Epidermal melanocyte (primary cell): ENCODE data around the gene HES4.
"Not testable (repeated sequence)": the region's sequence is repeated elsewhere in the genome, so short reads cannot be mapped to it uniquely, and the experiment has no call there.

Experiments
- DNase-seq: peaks from one replicate; pipeline ENCODE4 v3.0.0; 2011; ENCODE audit warnings: low spot score; ENCODE audit not compliant: insufficient read length

Gene HES4

DNA sequence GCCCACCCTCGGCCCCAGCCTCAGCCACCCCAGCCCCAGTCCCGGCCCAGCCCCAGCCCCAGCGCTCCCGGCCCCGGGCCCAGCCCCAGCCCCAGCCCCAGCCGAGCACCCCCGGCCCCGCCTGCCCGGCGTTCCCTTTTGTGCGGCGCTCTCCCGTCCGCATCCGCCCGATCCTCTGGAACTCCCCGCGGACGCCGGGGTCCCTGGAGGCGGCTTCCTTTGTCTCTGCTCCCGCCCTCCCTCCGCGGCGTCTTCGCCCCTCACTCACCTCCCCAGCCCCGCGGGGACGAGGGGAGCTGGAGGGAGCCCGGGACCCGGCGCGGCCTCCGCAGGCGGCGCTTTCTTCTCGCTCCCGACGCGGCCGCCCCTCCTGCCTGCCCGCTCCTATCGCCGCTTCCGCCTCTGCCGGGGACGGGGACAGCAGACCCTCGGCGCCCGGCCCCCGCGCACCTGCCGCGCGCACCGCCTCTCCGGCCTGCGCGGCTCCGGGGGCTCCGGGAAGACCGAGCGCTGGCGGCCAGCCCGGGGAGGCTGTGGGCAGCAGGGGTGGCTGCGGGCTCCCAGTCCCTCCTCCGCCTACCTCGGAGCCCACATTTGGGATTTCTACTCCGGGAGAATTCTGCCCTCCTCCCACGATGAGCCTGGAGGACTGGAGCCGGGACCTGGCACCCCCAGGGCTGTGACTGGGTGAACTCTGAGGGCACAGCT is 34.0 kb upstream of the HES4 start:
- no peak for DNase-seq

DNA sequence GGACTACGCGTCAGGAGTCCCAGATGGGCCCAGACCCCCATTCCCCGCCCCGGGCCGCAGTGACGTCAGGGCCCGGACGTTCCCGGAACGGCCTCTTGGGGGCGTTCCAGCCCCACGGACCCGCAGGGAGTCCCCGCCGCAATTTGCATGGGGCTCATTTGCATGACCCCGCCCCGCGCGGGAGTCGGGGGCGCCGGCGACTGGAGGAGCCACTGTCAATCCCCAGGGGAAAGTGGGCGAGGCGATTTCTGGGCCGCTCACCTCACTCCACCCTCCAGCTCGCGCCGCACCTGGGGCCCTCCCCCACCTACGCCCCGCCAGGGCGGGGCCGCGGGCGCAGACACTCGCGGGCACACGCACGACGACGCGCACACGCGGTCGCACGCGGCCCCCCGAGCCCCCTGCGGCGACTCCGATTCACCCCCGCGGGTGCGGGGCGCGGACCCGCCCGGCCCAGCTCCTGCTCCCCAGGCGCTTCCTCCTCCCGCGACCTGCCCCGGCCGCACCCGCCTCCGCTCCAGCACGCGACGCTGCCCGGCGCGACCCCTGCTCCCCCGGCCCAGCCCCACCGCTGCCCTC is 33.2 kb upstream of the HES4 start:
- peak; percentile 81 for DNase-seq

DNA sequence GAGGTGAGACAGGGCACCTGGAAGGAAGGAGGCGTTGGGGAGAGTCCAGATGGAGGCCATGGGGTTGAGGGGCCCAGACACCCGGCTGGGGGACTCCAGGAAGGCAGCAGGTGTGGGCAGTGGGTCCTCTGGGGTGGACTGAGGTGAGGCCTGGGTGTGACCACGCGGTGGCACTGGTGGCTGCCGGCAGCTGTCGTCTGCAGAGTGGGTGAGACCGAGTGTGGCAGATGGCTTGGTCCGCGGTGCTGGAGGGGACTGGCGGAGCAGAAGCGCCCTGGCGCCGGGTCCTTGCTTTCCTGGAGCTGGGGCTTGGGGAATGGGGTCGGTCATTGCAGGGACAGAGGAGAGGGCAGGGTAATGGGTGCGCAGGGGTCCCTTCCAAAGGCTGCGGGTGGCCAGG is 32.5 kb upstream of the HES4 start:
- no peak for DNase-seq

DNA sequence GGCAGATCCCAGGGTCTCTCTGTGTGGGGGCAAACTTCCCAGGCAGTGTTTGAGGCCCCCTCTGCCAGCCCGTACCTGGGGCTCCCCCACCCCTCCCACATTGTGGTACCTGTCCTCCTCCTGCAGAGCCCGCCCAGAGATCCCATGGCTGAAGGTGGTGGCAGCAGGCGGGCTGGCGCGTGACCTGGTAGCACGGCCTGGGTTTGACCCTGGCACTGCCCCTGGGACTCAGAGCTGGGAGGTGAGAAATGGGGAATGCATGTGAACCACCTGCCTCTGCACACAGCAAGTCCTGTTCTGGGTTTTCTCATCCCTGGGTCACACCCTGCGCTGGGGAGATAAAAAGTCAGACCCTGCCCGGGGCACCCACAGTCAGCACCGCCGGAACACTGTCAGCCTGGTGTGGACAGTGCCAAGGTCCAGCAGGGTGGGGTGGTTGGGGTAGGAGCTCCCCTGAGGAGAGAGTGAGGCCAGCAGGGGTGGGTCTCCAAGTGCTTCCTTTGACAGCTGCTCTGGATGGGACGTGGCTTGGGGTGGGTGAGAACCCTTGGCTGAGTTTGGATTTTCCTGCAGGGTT is 31.9 kb upstream of the HES4 start:
- no peak for DNase-seq

DNA sequence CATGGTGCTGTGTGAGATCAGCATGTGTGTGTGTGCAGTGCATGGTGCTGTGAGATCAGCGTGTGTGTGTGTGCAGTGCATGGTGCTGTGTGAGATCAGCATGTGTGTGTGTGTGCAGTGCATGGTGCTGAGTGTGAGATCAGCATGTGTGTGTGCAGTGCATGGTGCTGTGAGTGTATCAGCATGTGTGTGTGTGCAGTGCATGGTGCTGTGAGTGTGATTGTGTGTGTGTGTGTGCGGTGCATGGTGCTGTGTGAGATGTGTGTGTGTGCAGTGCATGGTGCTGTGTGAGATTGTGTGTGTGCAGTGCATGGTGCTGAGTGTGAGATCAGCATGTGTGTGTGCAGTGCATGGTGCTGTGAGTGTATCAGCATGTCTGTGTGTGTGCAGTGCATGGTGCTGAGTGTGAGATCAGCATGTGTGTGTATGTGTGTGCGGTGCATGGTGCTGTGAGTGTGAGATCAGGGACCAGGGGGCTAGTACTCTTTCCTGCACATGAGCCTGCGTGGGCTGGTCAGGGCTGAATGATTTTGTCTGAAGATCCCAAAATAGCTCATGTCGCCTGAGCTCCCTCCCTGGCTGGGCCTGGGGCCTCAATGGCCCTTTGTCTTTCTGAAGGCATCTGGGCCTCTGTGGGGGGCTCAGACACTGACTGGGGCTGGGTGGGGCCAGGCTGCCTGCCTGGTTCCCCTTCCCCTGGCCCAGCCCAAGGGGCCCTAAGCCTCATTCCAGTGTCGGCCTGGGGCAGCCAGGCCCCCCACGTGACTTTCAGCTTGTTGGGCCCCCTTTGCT is 31.2 kb upstream of the HES4 start:
- DNase-seq, result not testable (repeated sequence)

DNA sequence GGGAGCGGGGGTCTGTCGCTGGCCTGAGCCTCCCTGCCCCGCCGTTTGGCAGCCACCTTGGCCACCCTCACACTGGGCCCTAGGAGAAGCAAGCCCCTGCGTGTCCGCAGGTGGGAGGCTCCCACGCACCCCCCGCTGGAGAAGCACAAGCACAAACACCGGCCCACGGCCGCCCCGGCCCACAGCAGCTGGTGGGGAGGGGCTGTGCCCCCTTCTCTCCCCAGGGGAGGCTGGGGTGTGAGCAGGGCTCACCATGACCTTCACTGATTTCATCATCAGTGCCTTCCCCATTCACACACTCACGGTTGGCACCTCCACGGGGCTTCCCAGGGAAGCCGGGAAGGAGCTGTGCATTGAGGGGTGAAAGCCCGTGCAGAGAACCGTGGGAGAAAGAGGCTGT is 27.9 kb upstream of the HES4 start:
- no peak for DNase-seq

DNA sequence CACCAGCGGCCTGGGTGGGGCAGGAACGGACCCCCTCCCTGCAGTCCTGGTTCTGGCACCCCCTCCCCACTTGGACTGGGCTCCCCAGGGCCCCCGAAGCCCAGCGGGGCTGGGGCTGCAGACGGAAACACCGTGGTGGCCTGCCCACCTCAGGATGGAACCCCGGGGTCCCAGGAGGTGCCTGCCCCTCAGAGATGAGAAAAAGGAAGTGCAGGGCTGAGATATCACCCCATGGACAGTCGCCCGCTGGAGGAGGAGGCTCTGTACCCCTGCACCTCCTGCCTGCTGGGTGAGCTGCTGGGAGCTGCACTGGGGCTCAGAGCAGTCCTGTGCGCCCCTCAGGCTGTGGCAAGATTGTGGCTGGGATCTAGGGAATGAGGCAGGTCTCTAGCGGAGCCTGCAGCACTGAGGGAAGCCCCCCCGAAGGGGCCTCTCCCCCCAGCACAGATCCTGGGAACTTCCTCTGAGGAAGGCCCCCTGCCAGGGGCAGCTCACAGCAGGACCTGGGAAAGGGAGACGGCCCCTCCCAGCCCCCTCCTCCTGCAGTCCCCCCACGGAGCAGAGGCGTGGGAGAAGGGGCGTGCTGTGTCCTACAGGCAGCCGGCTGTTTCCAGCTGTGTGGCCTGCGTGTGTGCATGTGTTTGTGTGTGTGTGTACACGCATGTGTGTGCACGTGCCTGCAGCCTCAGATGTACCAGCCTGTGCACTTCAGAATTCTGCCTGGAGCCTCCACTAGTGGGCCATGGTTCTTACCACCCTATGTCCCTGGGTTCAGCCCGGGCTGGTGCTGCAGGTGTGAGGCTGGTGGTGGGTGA is 26.9 kb upstream of the HES4 start:
- DNase-seq, result no peak

DNA sequence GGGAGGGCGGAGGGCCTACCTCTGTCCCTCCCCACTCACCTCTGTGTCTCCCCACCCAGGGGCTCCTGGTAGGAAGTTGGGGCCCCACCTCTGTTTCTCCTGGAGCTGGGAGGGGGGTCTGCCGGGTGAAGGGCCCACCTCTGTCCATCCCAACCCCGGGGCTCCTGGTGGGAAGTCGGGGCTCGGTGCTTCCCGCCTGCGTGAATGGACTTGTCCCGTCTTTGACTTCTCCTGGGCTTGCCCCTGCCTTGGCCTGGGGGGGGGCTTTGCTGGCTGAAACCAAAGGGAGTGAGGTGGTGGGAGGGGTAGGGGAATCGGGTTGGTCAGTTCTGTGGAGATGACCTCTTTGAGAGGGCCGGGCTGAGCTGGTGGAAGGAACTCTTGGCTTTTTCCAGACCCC is 25.8 kb upstream of the HES4 start:
- no peak for DNase-seq

DNA sequence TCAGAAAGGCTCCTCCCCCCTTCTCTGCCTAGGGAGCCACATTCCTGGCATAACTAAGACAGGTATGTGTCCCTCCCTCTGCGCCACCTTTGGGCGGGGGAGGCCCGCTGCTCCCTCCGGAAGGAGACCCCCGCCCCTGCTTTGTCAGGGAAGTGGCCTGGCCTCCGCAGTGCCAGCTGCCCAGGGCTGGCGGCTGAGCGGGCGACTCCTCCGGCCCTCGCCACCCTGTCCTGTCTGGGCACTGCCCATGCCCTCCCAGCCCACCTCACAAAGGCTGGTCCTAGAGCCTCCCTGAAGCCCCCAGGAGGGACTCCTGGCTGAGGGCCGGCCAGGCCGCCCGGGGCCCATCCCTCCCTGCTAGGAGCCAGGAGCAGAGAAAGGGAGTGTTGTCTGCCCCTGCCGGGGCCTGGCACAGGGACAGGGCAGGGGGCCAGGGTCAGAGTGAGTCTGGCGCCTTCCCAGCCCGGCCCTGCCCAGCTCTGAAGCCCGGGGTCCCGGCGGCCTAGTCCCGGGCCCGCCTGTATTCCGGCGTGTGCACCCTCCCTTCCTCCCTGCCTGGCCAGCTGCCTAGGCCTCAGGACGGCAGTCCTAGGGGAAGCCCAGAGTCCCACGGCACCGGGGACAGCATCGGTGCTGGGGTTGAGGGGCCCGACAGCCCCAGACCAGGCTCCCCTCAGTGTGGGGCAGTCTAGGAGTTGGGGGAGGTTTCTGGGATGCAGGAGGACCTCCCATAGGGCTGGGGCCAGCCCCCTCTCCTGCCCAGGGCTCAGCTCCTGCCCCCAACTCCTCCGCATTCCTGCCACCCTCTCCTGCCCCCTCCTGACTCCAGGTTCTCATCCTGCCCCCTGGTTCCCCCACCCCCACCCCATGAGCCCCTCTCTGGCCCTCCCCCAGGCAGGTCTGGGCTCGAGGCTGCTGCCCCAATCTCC is 25.1 kb upstream of the HES4 start:
- DNase-seq, result no peak

DNA sequence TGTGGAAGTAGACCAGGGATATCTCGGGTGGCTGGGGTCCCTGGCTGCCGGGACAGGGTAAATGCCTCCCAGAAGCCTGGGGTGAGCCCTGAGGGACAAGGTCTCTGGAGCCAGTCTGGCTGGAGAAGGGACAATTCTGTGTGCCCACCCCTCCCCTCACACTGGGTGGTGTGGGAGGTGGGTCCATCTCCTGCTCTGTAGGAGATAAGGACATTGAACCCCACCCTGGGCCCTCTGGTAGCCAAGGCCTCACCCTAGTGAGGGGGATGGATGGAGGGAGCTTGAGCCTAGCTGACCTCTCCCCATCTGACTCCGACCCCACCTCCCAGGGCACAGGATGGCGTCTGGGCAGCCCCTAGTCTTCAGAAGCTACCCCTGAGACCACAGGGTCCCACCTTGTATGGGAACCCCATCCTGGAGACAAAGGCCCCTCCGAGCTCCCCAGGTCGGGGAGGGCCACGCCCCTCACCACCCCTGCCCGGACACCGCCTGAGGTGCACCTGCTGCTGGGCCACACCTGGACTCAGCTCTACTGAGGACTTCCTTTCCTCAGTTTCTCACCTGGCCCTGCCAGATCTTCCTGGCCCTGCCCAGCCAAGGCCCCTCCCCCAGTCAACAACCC is 24.4 kb upstream of the HES4 start:
- no peak for DNase-seq

DNA sequence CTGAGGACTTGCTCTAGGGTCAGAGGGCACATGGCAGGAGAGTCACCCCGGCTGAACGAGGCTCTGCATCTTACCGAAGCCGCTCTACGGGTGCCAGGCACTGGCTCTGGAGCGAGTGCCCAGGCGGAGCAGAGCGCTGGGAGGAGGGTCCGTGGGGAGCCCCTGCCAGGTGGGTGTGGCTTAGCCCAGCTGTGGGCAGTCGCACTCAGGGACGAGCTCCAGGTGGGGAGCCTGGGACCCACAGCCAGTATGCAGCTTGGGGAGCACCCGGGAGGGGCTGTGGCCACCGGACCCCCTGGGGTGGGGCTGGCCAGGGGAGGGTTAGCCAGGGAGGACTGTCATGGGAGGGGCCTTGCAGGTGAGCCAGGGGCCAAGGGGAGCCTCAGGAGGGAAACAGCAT is 23.8 kb upstream of the HES4 start:
- DNase-seq, result no peak

DNA sequence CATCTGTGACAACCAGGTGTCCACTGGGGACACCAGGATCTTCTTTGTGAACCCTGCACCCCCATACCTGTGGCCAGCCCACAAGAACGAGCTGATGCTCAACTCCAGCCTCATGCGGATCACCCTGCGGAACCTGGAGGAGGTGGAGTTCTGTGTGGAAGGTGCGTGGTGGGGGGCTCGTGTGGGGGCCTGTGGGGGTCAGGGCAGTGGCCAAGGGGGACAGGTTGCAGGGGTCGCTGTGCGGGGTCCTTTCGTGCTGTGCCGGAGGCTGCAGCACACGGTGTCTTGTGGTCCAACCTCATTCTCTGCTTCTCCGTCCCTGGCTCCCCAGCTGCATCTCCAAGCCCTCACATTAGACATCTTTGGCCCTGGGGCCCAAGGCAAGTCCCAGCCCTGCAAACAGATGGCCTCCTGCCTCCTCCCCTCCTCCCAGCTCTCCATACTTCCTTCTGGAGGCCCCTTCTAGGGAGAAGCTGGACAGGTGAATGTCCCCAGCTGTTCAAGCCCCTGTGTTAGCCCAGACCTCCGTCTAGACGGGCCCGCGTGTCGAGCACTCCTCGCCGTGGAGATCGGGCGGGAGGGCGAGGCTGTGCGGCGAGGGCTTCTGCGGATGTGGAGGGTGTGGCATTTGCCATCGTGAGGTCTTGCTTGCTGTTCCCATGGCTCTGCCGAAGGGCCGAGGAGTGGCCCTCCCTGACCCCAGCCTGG is 22.6 kb upstream of the HES4 start:
- no peak for DNase-seq

DNA sequence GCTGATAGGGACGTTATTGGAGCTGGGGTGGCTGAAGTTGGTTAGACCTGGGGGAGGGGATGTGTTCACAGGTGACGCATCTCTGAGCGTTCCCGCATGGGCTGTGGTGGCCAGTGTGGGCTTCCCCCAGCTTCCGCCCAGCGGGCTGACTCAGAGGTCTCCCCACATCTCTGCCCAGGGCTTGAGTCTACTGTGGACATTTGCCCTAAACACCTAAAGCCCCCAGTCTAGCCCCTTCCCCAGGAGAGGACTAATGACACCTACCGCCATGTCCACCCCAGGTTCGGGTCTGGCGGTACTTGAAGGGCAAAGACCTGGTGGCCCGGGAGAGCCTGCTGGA is 22.0 kb upstream of the HES4 start:
- no peak for DNase-seq

DNA sequence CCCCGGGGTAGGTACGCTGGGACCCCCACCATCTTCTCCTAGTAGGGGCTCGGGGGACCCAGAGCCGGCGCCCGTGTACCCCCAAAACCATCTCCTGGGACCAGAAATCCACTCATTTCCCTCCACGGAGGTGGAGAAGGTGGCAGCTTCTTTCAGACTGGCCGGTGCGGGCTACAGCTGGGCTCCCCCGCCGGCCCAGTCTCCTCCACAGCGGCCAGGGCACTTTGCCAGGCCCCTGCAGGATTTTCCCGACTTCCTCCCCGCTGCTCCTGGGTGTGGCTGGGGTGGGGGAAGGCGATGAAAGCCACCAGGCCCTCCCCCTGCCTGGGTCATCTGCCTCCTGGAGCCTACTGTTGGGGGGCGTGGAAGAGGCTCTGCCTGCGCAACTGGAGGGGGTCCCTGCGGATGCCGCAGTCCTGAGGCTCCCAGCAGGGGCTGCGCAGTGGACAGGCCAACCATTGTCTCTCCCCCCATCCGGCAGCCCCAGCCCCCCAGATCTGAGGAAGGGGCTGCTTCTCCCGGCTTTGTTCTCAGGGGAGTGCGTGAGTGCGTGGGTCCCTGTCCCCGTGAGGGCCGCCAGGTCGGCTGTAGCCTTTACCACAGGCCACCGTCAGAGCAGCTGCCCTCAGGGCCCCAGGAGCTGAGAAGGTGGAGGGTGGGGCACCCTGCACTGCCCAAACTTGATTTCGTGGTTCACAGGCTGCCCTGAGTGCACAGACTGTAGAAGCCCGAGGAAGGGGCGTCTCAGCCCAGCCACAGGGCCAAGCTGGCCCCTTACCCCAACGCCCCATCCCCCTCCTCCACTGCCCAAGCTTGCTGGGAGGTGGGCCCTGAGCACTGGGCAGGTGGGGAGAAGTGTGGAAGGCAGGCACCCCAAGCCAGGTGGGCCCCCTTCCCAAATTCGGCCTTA is 21.4 kb upstream of the HES4 start:
- DNase-seq, result peak; percentile 71

DNA sequence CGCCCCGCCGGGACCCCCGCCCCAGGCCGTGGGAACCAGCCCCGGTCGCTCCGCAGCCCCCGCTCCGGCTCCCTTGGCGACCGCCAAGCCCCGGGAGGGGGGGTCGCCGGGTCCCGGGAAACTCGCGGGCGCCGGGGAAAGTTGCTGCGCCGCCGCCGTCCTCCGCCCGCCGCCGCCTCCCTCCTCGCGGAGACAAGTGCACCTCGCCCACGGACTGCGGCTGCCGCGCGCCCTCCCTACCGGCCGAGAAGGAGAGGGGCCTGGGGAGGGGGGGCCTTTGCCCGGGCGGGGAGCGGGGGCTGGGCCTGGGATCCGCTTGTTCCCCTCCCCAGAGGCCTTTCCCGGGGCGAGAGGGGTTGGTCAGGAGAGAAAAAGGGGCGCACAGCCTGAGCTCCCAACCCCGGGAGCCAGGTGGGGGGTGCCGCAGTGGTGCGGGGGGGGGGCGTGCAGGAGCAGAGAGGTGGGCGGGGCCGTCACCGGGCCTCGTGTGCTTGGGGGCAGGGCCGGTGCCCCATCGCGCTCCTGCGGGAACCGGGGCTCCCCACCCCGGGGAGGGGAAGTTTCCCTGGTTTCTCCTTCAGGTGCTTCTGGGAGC is 20.6 kb upstream of the HES4 start:
- no peak for DNase-seq

DNA sequence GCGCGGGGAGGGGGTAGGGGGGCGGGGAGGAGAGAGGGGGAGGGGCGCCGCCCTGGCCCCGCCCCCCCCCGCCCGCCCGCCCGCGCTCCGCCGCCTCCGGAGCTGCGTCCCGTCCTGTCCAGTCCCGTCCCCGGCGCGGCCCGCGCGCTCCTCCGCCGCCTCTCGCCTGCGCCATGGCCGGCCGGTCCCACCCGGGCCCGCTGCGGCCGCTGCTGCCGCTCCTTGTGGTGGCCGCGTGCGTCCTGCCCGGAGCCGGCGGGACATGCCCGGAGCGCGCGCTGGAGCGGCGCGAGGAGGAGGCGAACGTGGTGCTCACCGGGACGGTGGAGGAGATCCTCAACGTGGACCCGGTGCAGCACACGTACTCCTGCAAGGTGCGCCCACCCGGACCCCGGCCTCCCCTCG is 20.1 kb upstream of the HES4 start, which contains the start of gene AGRN:
TSS of gene AGRN (plus strand) at position 121 of the 405 bp plus-strand sequence. CDS start at position 174, 53 bp downstream.
- DNase-seq, result no peak

DNA sequence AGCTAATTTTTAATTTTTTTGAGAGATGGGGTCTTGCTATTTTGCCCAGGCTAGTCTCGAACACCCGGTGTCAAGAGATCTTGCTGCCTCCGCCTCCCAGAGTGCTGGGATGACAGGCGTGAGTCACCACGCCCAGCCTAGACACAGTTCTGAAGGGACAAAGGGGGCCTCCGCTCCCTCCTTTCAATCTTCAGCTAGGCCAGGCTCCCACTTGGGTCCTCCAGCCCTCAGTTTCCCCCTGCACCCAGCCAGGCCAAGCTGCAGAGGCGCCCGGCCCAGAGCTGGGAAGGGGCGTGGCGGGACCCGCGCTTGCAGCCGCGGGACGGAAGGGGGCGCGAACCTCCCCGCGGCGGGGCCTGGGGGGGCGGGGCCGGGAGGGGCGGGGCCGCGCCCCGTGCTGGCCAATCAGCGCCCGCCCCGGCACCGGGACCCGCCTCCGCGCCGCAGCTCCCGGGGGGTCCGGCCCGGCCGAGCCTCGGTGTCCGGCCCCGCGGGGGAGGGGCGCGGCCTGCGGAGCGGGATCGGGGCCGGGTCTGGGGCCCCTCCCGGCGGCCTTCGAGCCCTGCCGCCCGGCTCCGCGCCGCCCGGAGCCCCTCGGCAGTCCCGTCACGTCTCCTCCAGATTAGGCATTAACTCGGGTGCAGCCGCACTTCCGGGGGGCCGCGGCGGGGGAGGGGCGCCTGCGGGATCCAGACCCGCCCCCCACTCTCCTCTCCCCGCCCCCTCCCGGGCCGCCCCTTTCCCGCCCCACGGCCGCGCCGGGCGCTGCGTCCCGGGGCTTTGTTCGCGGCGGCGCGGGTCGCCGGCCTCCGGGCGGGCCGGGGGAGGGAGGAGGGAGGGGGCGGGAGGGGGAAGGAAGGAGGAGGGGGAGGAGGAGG is 19.5 kb upstream of the HES4 start:
- DNase-seq, result peak; percentile 89
